Raji (cell line): ENCODE measurements around the gene ZSCAN20.

Source experiments
- POLR2A ChIP-seq: IDR thresholded peaks from 2 replicates; pipeline ENCODE4 v1.6.1; 2011; ENCODE audit warnings: low read depth, low read length, control low read depth; ENCODE audit not compliant: insufficient read depth

Gene ZSCAN20

DNA sequence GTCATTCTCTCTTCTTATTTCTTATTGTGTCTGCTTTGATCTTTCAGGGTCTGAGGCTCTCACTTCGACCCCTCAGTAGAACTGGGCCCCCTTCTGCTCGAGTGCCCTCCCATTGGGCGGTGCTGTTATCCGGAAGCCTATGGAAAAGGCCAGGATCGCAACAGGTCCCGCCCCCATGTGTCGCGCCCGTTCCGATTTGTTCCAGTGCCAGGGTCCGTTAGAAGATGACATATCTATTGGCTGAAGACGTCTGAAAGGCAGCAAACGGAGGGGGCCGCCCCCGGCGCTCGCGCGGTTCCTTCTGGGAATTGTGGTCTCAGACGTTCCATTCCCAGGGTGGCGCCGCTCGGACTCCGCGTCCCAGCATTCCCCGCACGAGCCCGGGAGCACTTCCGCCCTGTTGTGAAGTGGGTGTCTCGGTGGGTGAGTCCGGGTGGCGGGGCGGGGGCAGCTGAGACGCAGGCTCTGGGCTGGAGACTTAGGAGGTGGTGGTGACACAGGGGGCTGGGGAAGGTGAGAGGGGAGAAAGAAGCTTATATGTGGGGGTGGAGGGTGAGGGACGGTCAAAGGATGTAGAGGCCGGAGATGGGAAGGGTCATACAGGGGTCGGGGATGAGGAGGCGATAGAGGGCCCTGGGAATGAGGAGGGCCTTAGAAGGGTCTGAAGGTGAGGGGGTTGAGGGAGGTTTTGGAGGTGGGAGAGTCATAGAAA is at the start of gene ZSCAN20:
Gene ZSCAN20, plus strand, starts transcription at position 377 of the 712 bp plus-strand sequence. CDS start 6,644 bp downstream, outside the sequence.
- TF ChIP-seq POLR2A = peak; percentile 58

- no peak for TF ChIP-seq POLR2A
These were observed 48.2 kb upstream of the ZSCAN20 start for GRCh38 chr1:33424205-33424604.

GRCh38 chr1:33424610-33425009 is 47.8 kb upstream of the ZSCAN20 start:
- TF ChIP-seq POLR2A = no peak

DNA sequence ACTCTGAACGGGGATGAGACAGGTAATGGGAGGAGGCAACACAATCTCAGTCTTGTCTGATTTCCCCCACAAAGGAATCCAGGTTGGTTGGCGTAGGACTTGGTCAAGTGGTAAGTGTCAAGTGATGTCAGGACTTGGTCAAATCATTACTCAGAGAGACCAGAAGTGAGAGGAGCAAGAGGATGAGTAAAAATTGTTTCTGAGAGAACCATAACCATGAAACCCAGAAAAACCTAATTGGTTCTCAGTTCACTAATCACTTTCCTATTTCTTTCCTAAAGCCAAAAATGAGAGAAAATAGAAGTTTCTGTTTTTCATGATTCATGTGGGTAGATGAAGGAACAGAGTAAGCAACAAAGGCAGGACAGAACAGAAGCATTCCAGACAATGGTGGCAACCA is 46.5 kb upstream of the ZSCAN20 start:
- no peak for TF ChIP-seq POLR2A

DNA sequence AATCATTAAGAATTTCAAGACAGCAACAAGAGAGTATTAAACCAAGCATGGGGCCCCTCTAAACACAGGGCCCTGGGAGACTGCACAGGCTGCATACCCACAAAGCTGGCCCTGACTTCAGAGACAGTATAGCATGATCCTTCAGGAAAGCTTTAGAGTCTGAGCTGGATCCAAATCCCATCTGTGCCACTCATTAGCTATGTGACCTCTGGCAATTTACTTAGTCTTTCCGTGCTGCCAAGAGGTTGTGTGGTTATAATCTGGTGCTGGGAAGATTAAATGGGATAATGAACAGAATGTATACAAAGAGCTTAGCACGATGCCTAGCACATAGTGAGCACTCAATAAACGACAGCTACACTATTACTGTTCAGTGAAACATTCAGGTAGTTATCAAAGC is 45.5 kb upstream of the ZSCAN20 start:
- TF ChIP-seq POLR2A = no peak

GRCh38 chr1:33428661-33429060 is 43.8 kb upstream of the ZSCAN20 start:
- TF ChIP-seq POLR2A = no peak

DNA sequence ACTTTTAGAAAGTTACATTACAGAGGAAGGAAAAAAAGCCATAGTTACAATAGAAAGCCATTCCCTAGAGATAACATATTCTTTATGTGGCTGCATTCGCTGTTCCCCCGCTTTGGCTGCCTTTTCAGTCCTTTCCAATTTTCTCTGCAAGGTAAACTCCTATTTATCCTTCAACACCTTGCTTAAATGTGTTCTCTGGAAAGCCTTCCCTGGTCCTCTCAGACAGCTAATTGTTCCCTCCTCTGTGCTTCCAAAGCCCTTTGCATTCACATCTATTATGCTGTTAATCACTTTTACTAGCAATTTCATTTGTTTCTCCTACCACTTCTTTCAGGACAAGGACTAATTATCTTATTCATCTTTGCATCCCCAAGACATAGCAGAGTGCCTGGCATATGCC is 43.1 kb upstream of the ZSCAN20 start:
- no peak for TF ChIP-seq POLR2A

- no peak for TF ChIP-seq POLR2A
These were observed 42.4 kb upstream of the ZSCAN20 start for GRCh38 chr1:33429856-33430691.

- no peak for TF ChIP-seq POLR2A
These were observed 41.5 kb upstream of the ZSCAN20 start, which contains the start of gene PHC2 for GRCh38 chr1:33430692-33431593. PHC2 (minus strand) TSS chr1:33431095; CDS start chr1:33375539, 55,556 bp downstream.

DNA sequence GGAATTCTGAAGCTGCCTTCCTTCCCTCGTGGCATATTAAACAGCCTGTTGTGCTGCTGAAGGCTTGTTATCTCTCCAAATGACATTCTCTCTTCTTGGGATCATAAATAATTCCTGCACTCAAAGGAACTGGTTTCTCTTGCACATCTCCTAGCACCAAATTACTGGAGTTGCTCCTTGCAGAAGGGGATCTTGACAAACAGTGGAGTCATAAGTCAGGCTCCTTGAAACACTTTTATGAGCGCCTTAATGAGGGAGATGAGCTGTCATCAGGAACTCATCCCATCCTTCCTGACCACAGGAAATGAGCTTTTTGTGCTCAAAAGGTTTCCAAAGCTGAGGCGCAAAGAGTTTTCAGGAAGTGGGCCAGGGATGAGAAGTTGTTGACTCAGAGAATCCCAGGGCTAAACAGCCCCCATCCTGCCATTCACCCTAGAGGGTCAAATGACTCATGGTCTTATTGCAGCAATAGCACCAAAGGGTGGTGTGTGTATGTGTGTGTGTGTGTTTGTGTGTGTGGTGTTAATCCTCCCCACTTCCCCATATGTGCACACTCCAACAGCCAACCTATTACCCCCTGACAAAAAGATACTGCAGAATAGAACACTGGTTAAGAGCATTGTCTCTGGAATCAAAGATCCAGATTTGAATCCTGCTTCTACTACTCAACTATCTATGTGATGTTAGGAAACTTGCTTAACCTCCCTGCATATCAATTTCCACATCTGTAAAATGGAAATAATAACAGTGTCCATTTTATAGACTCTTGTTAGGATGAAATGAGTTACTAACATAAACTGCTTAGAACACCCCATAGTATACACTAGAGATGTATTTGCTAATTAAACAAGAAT is 38.7 kb upstream of the ZSCAN20 start:
- no peak for TF ChIP-seq POLR2A

GRCh38 chr1:33434363-33434750 is 38.1 kb upstream of the ZSCAN20 start:
- TF ChIP-seq POLR2A = no peak

DNA sequence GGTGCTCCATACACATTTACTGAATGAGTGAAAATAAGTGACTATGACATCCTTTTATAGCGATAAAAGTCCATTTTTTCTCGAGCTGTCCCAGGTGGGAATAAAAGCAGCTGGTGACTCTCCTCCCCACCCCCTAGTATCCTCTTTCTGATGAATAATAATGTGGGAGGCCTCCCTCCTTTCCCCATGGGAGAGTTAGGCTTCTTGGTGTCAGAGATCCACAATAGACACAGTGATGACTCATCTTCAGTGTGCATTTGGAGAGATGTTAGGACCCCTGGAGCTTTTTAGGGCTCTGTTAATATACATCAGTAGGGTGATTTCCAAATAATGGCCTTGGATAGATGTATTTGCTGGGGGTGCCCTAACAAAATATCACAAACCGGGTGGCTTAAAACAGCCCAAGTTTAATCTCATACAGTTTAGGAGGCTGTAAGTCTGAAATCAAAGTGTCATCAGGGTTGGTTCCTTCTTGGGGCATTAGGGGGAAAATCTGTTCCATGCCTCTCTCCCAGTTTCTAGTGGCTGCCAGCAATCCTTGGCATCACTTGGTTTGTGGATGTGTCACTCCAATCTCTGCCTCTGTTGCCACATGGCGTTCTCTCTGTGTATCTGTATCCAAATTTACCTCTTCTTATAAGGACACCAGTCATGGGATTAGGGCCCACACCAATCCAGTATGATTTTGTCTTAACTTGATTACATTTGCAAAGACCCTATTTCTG is 37.2 kb upstream of the ZSCAN20 start:
- no peak for TF ChIP-seq POLR2A

DNA sequence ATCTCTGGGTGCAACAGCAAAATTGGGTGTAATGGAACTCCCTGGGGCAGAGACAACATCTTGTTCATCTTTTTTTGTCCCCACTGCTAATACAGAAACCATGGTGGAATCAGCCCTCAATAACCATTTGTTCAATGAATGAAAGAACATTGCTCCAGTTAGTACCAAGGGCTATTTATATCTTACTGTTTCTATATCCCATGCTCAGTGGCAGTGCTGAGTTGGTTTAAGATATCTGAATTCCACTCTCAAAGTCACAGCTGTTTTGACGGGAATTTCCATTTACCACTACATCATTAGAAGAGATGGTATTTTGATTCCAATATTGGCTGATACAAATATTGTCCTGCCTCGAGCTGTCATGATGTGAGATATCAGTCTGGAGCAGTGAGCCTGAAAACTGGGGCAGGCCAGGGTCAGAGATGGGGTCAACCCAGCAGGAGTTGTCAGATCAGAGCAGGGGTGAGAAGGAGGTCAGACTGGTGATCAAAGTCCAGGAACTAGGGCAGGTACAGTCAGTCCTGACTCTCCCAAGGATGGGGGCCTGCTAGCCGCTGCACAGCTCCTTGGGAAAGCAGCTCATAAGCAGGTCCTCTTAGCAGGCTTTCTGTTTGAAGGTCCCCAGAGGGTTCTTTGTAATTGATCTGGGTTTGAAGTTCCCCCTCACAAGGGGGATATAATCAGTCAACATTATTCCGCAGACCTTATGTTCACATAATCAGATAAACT is 35.7 kb upstream of the ZSCAN20 start:
- no peak for TF ChIP-seq POLR2A
